DLD1 (cell line): ENCODE measurements around the gene NAALADL2.
"Not testable (repeated sequence)": the region's sequence is repeated elsewhere in the genome, so short reads cannot be mapped to it uniquely, and the experiment has no call there.

Experiments used
- in situ Hi-C: cut with HindIII; loops from 2 replicates; pipeline ENCODE4 v1.10.0; 2017; ENCODE audit warnings: low sequenced_read_pairs

Gene NAALADL2

DNA sequence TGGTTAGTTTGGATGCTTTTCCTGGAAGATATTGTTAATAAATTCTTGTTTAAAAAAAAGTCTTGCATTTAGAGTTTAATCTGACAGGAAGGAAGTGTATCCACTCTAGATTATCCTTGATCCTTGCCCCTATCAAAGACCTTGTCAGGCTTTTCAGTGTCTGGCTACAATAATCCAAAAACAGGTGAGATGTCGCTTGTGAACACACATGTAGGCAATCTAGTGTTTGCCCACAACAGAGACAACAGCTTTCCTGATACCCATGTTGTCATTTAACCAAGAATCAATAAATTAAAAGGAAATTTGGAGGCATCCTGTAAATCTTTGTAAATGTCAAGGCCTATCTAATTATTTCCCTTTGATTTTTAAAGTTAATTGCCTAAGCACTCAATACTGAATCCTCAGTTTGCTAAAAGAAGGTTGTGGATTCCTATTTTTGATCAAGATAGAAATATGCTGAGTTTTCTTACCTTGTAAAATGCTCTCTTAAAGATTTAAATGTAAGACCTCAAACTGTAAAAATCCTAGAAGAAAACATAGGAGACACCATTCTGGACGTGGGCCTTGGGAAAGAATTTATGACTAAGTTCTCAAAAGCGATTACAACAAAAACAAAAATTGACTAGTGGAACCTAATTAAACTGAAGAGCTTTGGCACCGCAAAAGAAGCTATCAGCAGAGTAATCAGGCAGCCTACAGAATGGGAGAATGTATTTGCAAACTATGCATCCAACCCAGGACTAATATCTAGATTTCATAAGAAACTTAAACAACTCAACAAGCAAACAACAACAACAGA lies 207.7 kb downstream of the NAALADL2 start:
- in situ Hi-C loops = no loop called here

DNA sequence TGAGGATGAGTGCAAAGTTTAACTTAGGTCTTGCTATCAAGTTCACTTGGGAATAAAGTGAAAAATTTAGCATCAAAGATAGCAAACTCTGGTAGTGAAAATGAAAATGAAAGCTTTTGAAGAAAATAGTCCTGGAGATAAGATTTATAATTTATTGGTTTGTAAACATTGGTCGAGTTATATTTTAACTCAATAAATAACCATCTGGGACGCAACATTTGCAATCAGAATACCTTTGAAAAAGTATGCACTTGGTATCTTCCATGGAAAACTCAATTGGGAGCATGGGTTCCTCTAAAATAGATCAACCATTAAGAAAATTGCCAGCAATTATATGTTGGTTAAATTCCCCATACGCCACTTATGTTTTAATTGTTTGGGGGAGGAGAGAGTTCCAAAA lies 209.5 kb downstream of the NAALADL2 start:
- in situ Hi-C loops = no loop called here

GRCh38 chr3:175070946-175071345 lies 211.8 kb downstream of the NAALADL2 start:
- in situ Hi-C loops = no loop called here

DNA sequence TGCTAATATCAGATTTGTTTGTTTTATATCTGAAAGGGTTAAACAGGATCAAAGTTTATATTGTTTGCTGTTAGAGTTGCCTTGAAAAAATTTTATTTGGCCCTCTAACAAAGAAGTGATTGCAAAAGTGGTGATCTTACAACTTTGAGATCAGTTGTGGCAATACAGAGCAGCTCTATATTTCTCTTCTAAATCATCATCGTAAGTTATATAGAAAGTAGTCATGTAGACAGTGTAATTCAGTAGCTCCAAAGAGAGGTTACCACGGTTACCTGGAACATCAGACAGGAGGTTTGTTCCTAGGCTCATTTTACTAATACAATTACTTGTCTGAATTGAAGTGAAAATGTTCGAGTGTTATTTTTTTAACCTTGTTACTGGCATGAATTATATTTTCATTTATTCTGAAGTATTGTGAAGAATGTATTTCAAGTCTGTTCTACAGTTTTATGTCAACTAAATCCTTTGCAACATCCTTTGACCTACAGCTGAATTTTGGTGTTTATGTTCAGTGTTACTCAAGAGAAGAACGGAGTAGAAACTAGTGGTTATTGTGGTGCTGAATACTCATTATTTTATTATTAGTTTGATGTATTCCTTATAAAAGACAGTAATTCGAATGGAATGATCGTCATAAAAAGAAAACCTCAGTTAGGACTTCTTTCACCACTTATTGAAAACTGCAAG lies 214.2 kb downstream of the NAALADL2 start:
- in situ Hi-C loops = no loop called here

GRCh38 chr3:175075269-175075668 lies 216.1 kb downstream of the NAALADL2 start:
- in situ Hi-C loops = no loop called here

- in situ Hi-C loops = no loop called here
Measured at GRCh38 chr3:175077216-175077615, 218.1 kb downstream of the NAALADL2 start.

GRCh38 chr3:175082631-175083030 lies 223.5 kb downstream of the NAALADL2 start:
- in situ Hi-C loops = no loop called here

DNA sequence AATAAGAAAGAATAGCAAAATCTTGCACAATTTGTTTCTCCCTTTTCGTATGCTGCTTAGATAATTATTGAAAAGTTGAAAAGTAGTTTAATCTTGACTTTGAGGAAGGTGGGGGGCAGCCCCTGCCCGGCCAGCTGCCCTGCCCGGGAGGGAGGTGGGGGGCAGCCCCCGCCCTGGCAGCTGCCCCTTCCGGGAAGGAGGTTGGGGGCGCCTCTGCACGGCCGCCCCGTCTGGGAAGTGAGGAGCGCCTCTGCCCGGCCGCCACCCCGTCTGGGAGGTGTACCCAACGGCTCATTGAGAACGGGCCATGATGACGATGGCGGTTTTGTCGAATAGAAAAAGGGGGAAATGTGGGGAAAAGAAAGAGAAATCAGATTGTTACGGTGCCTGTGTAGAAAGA lies 228.0 kb downstream of the NAALADL2 start:
- in situ Hi-C loops = not testable (repeated sequence)

- in situ Hi-C loops = no loop called here
Measured at GRCh38 chr3:175088766-175089380, 229.7 kb downstream of the NAALADL2 start.

GRCh38 chr3:175091426-175092114 lies 232.4 kb downstream of the NAALADL2 start:
- in situ Hi-C loops = no loop called here

DNA sequence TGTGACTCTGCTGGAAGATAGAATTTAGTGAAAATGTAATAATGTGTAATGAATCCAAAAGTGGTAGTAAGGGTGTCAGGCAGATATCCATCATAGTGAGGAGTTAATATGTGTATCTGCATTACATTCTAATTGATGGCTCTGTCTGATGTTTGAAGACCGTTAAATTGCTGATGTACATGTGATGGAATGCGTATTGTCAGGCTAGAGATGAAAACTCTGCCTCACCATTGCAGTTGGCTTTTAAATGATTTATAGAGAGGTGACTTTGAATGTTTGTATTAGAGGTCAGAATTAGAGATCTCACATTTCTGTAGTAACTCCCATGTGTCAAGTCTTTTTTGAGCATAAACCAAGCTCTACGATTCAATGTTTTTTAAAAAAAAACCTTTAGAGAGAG lies 234.6 kb downstream of the NAALADL2 start:
- in situ Hi-C loops = no loop called here

DNA sequence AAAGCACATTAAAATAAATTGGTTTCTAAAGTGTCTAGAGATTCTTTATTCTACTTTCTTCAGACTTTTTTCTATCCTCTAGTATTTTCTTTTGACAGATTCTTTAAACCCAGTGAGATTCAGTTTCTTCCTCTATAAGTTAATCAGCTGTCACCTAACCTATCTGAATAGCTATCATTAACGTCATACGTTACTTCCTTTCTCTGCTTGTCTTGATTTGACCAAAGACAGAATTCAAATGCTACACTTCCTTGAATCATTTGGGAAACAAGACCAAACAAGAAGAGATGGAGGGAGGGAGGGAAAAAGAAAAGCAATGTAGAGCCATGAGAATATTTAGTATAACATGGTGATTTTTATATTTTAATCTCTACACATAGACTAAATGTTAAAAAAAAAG lies 235.2 kb downstream of the NAALADL2 start:
- in situ Hi-C loops = no loop called here

GRCh38 chr3:175098644-175099043 lies 239.5 kb downstream of the NAALADL2 start:
- in situ Hi-C loops = no loop called here

DNA sequence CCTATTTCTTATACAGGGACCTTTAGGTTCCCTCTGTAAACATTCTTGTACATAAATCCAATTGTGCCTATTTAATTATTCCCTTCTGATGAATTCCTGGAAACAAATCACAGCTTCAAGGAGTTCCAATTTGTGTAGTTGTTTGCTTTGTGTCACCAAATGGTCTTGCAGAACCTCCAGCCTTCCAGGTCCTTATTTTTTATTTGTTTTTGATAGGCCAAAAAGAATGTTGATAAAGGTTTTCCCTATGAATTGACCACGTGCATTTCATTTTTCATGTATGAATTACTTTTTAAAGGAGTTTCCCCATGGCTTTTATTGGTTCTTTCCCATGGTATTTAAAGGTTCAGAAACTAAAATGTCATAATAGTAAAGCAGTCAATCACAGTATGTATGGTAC lies 243.0 kb downstream of the NAALADL2 start:
- in situ Hi-C loops = no loop called here

- in situ Hi-C loops = no loop called here
Measured at GRCh38 chr3:175103298-175103697, 244.2 kb downstream of the NAALADL2 start.

- in situ Hi-C loops = no loop called here
Measured at GRCh38 chr3:175105066-175105465, 245.9 kb downstream of the NAALADL2 start.

GRCh38 chr3:175107231-175107630 lies 248.1 kb downstream of the NAALADL2 start:
- in situ Hi-C loops = no loop called here

- in situ Hi-C loops = no loop called here
Measured at GRCh38 chr3:175107995-175108394, 248.9 kb downstream of the NAALADL2 start.

DNA sequence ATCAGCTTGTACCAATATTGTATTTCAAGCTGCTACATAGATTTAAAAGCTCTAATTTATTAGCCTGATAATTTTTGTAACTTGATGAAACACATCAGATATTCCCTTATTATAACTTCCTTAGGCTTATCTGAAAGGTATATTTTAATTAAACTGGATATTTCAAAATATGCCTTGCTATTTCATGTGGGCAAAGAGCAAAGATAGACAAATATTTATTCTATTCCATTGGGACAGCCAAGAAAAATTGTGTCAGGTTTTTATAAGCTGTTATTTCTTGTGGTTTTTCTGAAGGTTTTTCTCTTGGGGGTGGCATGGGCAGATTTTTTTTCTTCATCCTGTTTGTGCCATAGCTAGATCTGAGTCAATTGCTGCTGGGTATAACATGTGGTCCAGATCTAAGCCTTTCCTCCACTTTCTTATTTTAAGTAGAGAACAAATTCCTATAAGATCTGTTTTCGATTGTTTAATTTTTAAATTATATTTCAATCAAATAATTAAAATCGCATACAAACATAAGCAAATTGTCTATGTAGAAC lies 249.5 kb downstream of the NAALADL2 start:
- in situ Hi-C loops = no loop called here

- in situ Hi-C loops = no loop called here
Measured at GRCh38 chr3:175111036-175111435, 251.9 kb downstream of the NAALADL2 start.

- in situ Hi-C loops = no loop called here
Measured at GRCh38 chr3:175118382-175118941, 259.3 kb downstream of the NAALADL2 start.
